ENCODE data around the gene WDR70.
"Not testable (repeated sequence)": the region's sequence is repeated elsewhere in the genome, so short reads cannot be mapped to it uniquely, and the experiment has no call there.

The WDR70 gene

DNA sequence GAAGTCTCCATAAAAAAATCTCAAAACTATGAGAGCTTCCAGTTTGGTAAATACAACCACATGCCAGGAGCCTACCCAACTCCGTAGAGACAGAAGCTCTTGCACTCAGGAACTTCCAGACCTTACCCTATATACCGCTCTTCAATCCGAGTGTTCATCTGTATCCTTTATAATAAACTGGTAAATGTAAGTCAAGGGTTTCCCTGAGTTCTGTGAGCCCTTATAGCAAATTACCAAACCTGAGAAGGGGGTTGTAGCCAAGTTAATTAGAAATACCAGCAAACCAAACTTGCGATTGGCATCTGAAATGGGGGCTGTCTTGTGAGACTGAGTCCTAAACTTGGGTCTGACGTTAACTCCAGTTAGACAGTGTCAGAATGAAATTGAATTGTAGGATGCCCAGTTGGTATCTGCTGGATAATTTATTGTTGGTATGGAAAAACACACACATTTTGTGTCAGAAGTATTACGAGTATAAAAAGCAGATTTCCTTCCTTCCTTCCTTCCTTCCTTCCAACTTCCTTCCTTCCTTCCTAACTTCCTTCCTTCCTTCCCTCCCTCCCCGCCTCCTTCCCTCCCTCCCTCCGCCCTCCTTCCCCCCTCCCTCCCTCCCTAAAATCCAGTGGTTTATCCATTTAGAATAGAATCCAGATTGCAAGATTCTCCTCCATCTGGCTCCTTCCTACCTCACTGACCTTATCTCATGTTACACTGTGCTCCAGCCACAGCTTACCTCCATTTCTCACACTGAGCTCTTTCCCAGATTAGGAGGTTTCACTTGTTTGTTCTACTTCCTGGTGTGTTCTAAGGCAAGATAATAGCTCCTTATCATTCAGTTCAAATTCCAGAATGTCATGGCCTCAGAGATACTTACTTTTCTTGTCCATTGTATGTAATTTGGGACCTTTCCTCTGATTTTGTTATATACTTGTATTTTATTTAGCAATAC, 196.7 kb downstream of the WDR70 start:
- no peak for DNase-seq

DNA sequence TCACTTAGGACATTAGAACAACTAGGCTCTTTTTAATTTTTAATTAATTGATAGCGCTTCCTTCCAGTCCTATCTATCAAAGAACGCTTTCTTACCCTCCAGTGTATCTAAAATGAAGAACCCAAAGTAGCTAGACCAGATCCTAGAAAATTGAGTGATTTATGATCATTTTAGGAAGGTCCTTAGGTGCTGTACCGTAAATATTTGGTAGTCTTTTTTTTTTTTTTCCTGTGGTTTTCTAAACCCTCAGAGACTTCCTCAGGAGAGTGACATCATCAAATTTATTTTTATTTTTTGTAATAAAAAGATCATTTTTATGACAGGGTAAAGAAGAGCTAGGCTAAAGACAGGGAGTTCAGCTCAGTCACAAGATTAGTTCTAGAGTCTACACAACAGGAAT, 197.4 kb downstream of the WDR70 start:
- no peak for DNase-seq

DNA sequence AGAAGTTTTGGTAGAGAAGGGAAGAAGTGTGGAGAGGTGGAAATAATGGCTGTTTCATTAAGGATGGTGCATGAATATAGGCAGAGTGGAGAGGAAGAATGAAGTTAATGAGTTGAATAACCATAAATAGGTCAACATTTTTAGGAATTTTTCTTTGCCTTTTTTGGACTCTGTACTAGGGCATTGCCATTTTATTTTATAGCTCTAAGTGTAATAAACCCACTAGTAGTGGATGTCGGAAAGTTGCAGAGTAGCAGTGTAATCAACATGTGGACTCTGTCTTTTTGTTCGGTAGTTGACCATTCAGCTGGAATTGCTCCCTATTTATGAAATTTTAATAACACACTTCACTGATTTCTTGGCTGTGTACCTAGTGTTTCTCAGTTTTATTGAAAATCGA, 199.1 kb downstream of the WDR70 start:
- no peak for DNase-seq

DNA sequence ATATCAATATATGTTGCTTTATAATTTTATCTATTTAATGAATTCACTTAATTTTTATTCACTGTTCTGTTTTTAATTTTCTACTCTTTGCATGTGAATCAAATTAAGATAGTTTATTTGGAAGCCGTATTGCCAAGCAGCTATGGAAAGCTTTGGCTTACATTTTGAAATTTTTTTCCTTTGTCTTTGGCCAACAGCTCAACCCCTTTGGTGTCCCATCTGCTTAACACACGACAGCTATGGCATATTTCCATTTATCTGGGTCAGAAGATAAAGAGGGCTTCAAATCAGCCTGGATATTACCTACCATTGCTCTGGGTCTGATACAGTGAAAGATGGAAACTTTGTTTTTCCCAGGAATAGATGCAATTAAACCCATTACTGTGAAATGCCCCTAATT, 201.0 kb downstream of the WDR70 start:
- no peak for DNase-seq

DNA sequence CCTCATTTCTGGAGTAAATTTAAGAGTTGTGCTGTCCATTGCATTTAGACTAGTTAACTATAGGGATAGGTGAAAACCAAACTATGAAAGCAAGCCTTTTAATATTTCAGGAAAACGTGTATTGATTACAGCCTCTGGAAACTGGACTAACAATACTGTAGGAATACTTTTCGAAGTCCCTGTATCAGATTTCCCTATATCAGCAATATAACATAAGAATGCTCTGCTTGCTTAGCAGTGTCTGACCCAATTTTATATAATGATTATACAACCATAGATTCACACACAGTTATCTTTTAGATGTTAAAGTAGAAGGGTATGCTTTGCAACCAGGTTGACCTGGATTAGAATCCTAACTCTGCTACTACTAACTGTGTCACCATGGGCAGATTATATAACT, 203.1 kb downstream of the WDR70 start:
- DNase-seq = no peak

DNA sequence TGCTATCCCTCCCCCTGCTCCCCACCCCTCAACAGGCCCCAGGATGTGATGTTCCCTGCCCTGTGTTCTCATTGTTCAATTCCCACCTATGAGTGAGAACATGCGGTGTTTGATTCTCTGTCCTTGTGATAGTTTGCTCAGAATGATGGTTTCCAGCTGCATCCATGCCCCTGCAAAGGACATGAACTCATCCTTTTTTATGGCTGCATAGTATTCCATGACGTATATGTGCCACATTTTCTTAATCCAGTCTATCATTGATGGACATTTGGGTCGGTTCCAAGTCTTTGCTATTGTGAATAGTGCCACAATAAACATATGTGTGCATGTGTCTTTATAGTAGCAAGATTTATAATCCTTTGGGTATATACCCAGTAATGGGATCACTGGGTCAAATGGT, 214.2 kb downstream of the WDR70 start:
- not testable (repeated sequence) for DNase-seq

DNA sequence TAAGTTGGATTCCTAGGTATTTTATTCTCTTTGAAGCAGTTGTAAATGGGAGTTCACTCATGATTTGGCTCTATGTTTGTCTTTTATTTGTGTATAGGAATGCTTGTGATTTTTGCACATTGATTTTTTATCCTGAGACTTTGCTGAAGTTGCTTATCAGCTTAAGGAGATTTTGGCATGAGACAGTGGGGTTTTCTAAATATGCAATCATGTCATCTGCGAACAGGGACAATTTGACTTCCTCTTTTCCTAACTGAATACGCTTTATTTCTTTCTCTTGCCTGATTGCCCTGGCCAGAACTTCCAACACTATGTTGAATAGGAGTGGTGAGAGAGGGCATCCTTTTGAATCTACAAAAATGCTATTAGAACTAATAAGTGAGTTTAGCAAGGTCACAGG, 215.7 kb downstream of the WDR70 start:
- not testable (repeated sequence) for DNase-seq

DNA sequence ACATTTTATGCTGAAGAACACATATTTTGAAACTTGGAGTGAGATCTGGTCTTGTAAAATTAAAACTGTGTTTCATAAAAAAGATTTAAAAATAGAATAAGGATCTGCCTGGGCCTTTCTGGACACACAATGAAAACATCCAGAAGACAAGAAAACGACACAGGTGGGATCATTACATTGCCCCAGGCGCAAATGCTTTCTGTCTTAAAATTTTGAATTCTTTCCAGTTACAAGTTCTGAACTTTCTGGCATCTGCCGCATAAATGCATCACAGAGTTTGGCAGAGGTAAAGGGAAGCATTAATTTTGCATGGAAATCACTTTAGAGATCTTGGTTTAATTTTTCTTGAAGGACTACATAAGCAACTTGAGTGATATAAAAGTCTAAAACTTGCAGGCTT, 219.6 kb downstream of the WDR70 start:
- DNase-seq = no peak

DNA sequence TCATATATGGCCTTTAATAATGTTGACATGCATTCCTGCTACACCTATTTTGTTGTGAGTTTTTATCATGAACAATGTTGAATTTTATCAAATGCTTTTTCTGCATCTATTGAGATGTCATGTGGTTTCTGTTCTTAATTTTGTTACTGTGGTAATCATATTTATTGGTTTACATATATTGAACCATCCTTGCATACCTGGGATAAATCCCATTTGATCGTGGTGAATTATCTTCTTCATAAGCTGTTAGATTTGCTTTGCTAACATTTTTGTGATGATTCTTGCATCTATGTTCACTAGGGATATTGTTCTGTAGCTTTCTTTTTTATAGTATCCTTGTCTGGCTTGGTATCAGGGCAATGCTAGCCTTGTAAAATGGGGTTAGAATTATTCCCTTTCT, 222.0 kb downstream of the WDR70 start:
- no peak for DNase-seq

DNA sequence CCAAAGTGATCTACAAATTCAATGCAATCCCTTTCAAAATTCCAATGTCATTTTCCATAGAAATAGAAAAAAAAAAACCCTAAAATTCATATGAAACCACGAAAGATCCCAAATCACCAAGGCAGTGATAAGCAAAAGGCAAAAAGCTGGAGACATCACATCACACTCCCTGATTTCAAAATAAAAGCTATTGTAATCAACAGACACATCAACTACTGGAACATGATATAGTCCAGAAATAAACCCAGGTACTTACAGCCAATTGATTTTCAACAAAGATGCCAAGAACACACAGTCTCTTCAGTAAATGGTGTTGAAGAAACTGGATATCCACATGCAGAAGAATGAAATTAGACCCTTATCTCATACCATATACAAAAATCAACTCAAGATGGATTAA, 224.0 kb downstream of the WDR70 start:
- DNase-seq = no peak

DNA sequence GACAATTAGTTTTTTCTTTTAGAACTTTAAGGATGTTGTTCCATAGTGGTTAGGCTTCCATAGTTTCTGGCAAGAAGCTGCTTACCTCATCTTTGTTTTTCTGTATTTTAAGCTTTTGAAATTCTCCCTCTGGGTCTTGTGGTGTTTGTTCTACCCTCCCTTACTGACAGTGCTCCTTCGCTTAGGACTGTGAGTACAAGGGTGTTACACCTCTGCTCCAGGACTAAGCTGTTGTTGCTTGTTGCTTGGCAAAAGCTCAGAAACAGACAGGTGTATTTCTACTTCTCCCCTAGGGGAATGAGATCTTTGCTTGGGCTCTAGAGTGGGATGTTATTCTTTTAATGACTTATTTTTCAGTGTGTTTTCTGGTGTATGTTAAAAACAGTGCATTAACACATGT, 225.2 kb downstream of the WDR70 start:
- DNase-seq = no peak

DNA sequence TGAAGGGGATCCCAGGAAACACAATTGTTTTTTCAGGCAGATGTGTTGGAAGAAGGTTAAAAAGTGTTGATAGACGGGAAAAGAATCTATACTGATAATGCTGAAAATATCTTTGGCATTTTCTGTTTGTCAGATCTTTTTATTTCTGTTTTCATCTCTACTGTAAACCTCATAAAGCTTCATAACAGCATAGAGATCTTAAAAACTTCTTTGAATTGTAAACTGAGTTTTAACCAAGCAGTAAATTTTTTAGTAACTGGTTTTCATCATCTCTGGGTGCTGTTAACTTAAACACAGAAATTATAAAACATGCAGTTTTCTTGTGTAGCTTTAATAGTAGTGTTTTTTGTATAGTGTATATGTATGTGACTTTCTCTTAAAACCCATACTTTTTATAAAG, 227.0 kb downstream of the WDR70 start:
- DNase-seq = no peak

DNA sequence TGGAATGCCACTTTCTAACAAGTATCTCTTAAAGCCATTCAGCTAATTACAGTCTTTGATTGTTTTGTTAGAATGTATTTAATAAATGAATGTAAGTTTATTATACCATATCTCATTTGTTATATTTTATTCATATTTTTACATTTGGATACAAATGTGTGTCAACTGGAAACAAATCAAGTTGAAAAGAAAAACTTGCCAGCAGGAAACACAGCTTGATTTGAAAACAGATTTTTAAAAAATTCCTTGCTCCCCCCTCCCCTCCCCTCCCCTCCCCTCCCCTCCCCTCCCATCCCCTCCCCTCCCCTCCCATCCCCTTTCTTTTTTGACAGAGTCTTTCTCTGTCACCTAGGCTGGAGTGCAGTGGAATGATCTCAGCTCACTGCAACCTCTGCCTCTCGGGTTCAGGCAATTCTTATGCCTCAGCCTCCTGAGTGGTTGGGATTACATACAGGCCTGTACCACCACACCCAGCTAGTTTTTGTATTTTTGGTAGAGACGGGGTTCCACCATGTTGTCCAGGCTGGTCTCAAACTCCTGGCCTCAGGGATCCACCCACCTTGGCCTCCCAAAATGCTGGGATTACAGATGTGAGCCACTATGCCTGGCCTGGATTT, 227.6 kb downstream of the WDR70 start:
- DNase-seq = no peak

DNA sequence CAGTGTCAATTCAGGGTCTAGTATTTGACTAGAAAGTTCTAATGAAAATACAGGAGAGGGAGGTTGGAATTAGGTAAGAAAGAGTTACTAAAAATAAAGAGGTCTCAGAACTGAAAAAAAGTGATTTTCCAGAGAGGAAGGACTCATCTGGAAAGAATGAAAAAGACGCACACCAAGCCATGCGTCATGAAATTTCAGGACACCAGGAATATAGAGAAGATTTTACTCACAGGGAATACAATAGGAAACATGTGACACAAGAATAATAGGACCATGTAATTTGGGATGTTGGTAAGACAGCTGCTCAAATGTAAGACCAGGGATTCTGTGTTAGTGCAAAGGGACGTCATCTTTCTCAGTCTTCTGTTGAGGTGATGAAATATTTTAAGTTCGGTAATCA, 236.1 kb downstream of the WDR70 start:
- no peak for DNase-seq

DNA sequence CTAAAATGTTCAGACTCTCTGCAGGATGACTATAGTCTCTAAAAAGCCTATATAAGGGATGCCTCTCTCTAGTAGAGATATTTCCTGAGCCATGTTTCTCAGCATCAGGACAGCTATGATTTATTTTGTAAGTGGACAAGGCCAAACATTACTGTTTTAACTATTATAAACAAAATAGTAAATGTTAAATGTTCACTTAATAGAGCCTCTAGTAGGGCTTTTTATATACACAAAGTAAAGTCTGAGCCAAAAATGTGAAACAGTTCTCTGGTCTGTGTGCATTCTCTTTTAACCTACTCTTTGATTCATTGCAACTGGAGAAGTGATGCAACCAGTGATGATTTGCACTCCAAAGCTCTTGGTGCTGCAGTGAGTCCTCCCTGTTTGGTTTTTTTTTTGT, 240.2 kb downstream of the WDR70 start:
- DNase-seq = no peak

DNA sequence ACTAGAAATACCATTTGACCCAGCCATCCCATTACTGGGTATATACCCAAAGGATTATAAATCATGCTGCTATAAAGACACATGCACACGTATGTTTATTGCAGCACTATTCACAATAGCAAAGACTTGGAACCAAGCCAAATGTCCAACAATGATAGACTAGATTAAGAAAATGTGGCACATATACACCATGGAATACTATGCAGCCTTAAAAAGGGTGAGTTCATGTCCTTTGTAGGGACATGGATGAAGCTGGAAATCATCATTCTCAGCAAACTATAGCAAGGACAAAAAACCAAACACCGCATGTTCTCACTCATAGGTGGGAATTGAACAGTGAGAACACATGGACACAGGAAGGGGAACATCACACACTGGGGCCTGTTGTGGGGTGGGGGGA, 243.2 kb downstream of the WDR70 start:
- not testable (repeated sequence) for DNase-seq

DNA sequence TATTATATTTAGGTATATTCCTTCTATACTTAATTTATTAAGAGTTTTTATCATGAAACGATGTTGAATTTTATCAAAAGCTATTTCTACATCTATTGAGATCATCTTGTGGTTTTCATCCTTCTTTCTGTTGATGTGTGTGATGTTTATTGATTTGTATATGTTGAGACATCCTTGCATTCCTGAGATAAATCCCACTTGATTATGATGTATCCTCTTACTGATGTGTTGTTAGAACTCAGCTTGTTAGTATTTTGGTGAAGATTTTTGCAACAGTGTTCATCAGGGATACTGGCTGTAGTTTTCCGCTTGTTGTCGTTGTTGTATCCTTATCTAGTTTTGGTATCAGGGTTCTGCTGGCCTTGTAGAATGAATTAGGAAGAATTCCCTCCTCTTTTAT, 247.1 kb downstream of the WDR70 start:
- no peak for DNase-seq

DNA sequence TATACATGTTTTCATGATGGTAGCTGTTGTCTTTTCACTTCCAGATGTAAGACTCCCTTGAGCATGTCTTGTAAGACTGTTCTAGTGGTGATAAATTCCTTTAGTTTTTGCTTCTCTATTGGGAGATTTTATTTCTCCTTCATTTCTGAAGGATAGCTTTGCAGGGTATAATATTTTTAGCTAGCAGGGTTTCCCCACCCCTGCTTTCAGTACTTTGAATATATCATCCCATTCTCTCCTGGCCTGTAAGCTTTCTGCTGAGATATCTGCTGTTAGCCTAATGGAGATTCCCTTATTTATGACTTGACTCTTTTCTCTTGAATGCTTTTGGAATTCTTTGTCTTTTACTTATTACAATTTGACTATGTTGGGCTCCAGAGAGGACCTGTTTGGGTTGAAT, 249.8 kb downstream of the WDR70 start:
- no peak for DNase-seq

DNA sequence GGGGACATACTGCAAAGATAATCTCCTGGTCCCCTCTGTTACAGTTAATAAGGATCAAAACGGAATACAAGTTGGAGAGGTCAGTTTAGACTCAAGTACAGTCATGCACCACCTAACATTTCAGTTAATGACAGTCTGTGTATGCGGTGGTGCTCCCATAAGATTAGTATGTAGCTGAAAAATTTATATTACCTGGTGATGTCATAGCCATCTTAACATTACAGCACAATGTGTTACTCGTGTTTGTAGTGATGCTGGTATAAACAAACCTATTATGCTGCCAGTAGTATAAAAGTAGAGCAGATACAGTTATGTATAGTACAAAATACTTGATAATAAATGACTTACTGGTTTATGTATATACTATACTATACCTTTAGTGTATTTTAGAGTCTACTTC, 252.8 kb downstream of the WDR70 start:
- no peak for DNase-seq

DNA sequence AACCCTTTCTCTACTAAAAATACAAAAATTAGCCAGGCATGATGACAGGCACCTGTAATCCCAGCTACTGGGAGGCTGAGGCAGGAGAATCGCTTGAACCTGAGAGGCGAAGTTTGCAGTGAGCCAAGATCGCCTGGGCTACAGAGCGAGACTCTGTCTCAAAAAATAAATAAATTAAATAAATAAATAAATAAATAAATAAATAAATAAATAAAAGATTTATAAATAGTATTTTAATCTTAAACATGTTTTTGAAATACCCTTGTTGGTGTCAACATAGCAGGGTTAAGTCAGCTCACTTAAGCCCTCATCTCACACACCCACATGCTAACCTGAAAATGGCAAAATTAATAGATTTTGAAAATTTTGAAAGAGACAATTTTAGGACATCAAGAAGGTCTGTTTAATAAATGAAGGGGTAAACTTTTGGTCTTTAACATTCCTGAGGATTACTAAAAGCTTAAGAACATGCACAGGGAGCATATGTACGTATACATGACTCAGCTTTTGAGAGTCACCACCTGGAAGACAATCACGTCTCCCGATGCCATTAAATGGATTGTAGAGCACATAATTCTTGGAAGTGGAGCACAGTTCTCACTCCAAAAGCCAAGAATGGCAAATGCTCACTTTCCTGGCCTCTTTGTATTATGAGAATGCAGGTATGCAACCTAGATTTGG, 258.2 kb downstream of the WDR70 start:
- no peak for DNase-seq

DNA sequence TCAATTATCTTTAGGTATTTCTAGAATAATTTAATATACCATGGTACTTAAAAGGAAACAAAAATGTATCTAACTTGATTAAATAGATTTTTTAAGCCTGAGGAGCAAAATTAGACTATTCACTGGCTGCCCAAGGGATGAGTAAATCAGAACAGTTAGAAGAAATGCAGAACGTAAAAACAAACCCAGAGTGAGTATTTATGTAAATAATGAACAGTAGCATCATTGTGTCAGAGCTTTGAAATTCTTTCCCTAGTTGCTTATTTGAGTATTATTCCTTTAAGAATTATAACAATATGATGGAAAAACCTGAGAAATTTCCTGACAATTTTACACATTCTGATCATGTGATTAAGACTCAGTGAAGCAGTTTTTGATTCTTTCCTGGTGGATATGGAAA, 259.8 kb downstream of the WDR70 start:
- DNase-seq = no peak

DNA sequence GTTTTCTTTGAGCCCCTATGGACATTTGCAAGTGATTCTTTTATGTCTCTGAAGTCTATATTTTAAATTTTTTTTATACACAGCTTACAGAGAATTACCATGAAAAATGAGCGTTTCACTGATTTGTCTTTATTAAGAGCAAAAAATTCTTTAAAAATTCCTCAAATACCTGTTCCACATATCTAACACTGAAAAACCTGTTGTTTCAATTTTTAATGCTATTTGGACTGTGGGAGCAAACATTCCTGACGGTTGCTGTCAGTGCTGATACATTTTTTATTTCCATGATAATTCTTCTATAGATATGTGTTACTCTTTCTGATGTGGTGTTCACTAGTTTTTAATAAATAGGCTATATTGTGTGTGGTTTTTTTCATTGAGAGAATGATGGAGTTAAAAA, 261.0 kb downstream of the WDR70 start:
- no peak for DNase-seq

DNA sequence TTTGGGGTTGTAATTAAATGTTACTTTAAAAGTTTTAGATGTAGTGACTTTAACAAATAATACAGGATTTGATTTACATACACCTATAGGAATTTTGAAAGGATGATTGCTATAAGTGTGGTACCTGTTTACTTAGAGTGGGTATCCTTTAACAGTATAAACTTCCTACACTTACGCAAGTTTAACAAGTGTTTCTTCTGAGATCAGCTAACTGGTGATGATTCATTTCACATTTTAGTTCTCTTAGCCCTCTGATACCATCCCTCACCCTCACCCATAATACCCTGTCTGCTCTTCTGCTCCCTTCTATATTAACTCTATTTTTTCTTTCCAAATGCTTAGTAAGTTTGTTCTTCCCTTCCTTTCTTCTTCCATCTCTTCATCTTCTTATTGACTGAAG, 262.8 kb downstream of the WDR70 start:
- DNase-seq = no peak

DNA sequence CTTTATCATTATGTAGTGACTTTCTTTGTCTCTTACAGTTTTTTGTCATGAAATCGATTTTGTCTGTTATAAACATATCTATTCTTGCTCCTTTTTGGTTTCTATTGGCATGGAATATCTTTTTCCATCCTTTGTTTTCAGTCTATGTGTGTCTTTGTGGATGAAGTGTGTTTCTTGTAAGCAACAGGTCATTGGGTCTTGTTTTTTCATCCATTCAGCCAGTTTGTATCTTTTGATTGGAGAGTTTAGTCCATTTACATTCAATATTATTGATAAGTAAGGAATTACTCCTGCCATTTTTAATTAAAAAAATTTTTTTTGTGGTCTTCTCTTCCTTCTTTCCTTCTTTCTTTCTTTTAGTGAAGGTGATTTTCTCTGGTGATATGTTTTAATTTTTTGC, 266.6 kb downstream of the WDR70 start:
- no peak for DNase-seq

Measured in NCI-H774 (cell line).